Tibial artery (tissue), 4 donors: ENCODE measurements around the gene CCDC50.

Experiments used
- DNase-seq, 2 donors: peaks; one replicate each; pipeline ENCODE4 v3.0.0-alpha.2; 2019
- H3K27ac ChIP-seq, 2 donors: fragments of 200-600 bp; sonication (generic) in 1 of 2; 1 replicate in 1 of 2; 2 replicates in 1 of 2; pipeline ENCODE4 v1.5.1; 2018 to 2019; ENCODE audit warnings: mild to moderate bottlenecking in 1 of 2
- H3K27me3 ChIP-seq, 2 donors: fragments of 200-600 bp; sonication (generic) in 1 of 2; one replicate each; pipeline versions ENCODE4 v1.5.1 to v1.6.0; 2016 to 2019
- H3K36me3 ChIP-seq, 3 donors: fragments of 200-600 bp; sonication (generic) in 2 of 3; one replicate each; pipeline ENCODE4 v1.5.1; 2016 to 2019; ENCODE audit warnings: mild to moderate bottlenecking in 2 of 3
- H3K4me1 ChIP-seq, 4 donors: fragments of 200-600 bp; sonication (generic) in 2 of 4; 1 replicate in 3 of 4; 2 replicates in 1 of 4; pipeline ENCODE4 v1.5.1; 2016 to 2019
- H3K4me3 ChIP-seq, 2 donors: fragments of 200-600 bp; sonication (generic) in 1 of 2; 1 replicate in 1 of 2; 2 replicates in 1 of 2; pipeline ENCODE4 v1.5.1; 2018 to 2019; ENCODE audit warnings: mild to moderate bottlenecking in 2 of 2
- H3K9me3 ChIP-seq, 3 donors: fragments of 200-600 bp; sonication (generic) in 1 of 3; one replicate each; pipeline ENCODE4 v1.5.1; 2016 to 2019
- intact Hi-C: fragments of 100-400 bp; cut with DNase I; formaldehyde crosslinking; loops from one replicate; pipeline ENCODE4 v1.15.0; 2023; ENCODE audit warnings: low total_unique reads
- TF ChIP-seq, protein P1 (sequence below), 2 experiments: fragments of 200-600 bp in 1 of 2; fragments of 450-650 bp in 1 of 2; IDR thresholded peaks; one replicate each; pipeline ENCODE4 v1.5.1; 2017 to 2019; ENCODE audit warnings: antibody characterized with exemption in 2 of 2, mild to moderate bottlenecking in 1 of 2, moderate library complexity in 1 of 2

CCDC50 gene

DNA sequence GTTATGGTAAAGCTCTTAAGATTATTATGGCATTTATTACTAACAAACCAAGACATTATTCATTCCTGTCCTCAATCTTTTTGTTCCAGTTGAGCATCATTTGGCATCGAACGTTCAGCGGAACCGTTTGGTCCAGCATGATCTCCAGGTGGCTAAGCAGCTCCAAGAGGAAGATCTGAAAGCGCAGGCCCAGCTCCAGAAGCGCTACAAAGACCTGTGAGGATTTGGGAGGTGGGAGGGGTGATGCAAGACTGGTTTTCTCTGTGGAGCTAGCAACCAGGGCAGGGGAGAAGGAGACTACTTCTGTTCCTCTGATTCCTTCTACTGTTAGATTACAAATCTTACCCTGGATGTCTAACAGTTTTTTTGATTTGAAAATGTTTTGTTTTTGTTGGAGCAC is 28.7 kb downstream of the CCDC50 start:
- H3K36me3 ChIP-seq: peaks cover 34 to 45% (median 44%) of the 10 kb centered on the region in 3 donors

GRCh38 chr3:191358929-191359328 is 29.7 kb downstream of the CCDC50 start:
- no peaks in the 10 kb centered on the region for H3K9me3 ChIP-seq
- TF ChIP-seq, protein P1, sequence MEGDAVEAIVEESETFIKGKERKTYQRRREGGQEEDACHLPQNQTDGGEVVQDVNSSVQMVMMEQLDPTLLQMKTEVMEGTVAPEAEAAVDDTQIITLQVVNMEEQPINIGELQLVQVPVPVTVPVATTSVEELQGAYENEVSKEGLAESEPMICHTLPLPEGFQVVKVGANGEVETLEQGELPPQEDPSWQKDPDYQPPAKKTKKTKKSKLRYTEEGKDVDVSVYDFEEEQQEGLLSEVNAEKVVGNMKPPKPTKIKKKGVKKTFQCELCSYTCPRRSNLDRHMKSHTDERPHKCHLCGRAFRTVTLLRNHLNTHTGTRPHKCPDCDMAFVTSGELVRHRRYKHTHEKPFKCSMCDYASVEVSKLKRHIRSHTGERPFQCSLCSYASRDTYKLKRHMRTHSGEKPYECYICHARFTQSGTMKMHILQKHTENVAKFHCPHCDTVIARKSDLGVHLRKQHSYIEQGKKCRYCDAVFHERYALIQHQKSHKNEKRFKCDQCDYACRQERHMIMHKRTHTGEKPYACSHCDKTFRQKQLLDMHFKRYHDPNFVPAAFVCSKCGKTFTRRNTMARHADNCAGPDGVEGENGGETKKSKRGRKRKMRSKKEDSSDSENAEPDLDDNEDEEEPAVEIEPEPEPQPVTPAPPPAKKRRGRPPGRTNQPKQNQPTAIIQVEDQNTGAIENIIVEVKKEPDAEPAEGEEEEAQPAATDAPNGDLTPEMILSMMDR (IDR thresholded peaks at IDR 0.05): no peak
- no peaks in the 10 kb centered on the region for H3K27me3 ChIP-seq
- no peak overlapping the region for H3K4me3 ChIP-seq
- DNase-seq: no peak
- peaks cover 36 to 55% (median 51%) of the 10 kb centered on the region in 3 donors for H3K36me3 ChIP-seq
- H3K4me1 ChIP-seq: peaks cover 0 to 62% (median 23%) of the 10 kb centered on the region in 4 donors
- intact Hi-C loops: no loop called here
- no peak overlapping the region for H3K27ac ChIP-seq

More for the DNA sequence above, 28.7 kb downstream of the CCDC50 start:
- no peaks in the 10 kb centered on the region for H3K9me3 ChIP-seq
- intact Hi-C loops: no loop called here
- H3K4me1 ChIP-seq: peaks cover 0 to 72% (median 24%) of the 10 kb centered on the region in 4 donors
- peak overlapping the region; percentile 43 to 72 for H3K27ac ChIP-seq
- DNase-seq: no peak
- H3K27me3 ChIP-seq: no peaks in the 10 kb centered on the region
- TF ChIP-seq, protein P1 (IDR thresholded peaks at IDR 0.05): no peak
- H3K4me3 ChIP-seq: no peak overlapping the region

GRCh38 chr3:191360620-191361019 is 31.4 kb downstream of the CCDC50 start:
- H3K4me1 ChIP-seq: peaks cover 0 to 54% (median 21%) of the 10 kb centered on the region in 4 donors
- H3K9me3 ChIP-seq: no peaks in the 10 kb centered on the region
- peaks cover 44 to 58% (median 55%) of the 10 kb centered on the region in 3 donors for H3K36me3 ChIP-seq
- H3K4me3 ChIP-seq: no peak overlapping the region
- H3K27me3 ChIP-seq: no peaks in the 10 kb centered on the region
- TF ChIP-seq, protein P1 (IDR thresholded peaks at IDR 0.05): no peak
- intact Hi-C loops: no loop called here
- H3K27ac ChIP-seq: no peak overlapping the region
- DNase-seq: no peak

DNA sequence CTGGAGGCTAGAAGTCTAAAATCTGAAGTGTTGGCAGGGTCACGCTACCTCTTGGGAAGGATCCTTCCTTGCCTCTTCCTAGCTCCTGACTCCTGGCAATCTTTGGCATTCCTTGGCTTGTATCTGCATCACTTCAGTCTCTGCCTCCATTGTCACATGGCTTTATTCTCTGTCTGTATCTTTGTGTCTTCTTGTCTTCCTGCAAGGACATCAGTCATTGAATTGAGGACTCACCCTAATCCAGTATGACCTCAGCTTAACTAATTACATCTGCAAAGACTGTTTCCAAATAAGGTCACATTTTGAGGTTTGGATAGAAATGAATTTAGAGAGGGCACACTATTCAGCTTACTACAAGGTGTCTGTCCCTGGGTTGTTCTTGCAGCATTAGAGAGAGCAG is 32.3 kb downstream of the CCDC50 start:
- peaks cover 0 to 46% (median 13%) of the 10 kb centered on the region in 4 donors for H3K4me1 ChIP-seq
- no peak for DNase-seq
- intact Hi-C loops: no loop called here
- no peaks in the 10 kb centered on the region for H3K27me3 ChIP-seq
- peaks cover 49 to 58% (median 55%) of the 10 kb centered on the region in 3 donors for H3K36me3 ChIP-seq
- H3K9me3 ChIP-seq: no peaks in the 10 kb centered on the region
- H3K27ac ChIP-seq: no peak overlapping the region
- H3K4me3 ChIP-seq: no peak overlapping the region
- TF ChIP-seq, protein P1 (IDR thresholded peaks at IDR 0.05): no peak

GRCh38 chr3:191362037-191362436 is 32.8 kb downstream of the CCDC50 start:
- no peak overlapping the region for H3K27ac ChIP-seq
- H3K4me3 ChIP-seq: no peak overlapping the region
- TF ChIP-seq, protein P1 (IDR thresholded peaks at IDR 0.05): no peak
- no peaks in the 10 kb centered on the region for H3K9me3 ChIP-seq
- intact Hi-C loops: no loop called here
- no peak for DNase-seq
- no peaks in the 10 kb centered on the region for H3K27me3 ChIP-seq
- H3K4me1 ChIP-seq: peaks cover 0 to 40% (median 8%) of the 10 kb centered on the region in 4 donors
- H3K36me3 ChIP-seq: peaks cover 49 to 58% (median 55%) of the 10 kb centered on the region in 3 donors
